ENCODE measurements around the gene TTC23.
A peak's percentile ranks its signal among the peaks of the same experiment; 100 is the strongest.

The TTC23 gene

DNA sequence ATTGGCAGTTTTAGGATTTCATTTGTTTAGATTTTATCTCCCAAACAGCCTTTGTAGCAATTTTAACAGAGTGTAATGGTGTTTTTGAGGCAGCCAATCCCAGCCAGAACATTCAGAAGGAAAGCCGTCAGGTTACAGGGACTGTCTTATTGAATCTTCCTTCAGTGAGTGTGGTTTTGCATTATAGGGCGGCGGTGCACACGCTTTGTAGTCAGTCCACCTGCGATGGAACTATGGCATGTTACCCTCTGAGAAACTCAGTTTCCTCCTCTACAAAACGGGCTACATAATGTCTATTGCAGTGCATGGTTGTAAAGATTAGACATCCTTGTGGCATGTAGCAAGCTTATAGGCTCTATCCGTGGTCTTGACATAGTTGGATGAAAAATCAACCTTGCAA is 2.9 kb upstream of the TTC23 start:
- no peak for DNase-seq (ENCODE audit: low spot score)
- TF ChIP-seq, protein P1, sequence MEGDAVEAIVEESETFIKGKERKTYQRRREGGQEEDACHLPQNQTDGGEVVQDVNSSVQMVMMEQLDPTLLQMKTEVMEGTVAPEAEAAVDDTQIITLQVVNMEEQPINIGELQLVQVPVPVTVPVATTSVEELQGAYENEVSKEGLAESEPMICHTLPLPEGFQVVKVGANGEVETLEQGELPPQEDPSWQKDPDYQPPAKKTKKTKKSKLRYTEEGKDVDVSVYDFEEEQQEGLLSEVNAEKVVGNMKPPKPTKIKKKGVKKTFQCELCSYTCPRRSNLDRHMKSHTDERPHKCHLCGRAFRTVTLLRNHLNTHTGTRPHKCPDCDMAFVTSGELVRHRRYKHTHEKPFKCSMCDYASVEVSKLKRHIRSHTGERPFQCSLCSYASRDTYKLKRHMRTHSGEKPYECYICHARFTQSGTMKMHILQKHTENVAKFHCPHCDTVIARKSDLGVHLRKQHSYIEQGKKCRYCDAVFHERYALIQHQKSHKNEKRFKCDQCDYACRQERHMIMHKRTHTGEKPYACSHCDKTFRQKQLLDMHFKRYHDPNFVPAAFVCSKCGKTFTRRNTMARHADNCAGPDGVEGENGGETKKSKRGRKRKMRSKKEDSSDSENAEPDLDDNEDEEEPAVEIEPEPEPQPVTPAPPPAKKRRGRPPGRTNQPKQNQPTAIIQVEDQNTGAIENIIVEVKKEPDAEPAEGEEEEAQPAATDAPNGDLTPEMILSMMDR (conservative IDR thresholded peaks at IDR 0.05; ENCODE audit: low read depth) = no peak
- ChIA-PET POLR2A (ENCODE audit: low non-redundant PET) (no interaction called here), CTCF (no interaction called here)
- no peak overlapping the region for H3K27ac ChIP-seq

DNA sequence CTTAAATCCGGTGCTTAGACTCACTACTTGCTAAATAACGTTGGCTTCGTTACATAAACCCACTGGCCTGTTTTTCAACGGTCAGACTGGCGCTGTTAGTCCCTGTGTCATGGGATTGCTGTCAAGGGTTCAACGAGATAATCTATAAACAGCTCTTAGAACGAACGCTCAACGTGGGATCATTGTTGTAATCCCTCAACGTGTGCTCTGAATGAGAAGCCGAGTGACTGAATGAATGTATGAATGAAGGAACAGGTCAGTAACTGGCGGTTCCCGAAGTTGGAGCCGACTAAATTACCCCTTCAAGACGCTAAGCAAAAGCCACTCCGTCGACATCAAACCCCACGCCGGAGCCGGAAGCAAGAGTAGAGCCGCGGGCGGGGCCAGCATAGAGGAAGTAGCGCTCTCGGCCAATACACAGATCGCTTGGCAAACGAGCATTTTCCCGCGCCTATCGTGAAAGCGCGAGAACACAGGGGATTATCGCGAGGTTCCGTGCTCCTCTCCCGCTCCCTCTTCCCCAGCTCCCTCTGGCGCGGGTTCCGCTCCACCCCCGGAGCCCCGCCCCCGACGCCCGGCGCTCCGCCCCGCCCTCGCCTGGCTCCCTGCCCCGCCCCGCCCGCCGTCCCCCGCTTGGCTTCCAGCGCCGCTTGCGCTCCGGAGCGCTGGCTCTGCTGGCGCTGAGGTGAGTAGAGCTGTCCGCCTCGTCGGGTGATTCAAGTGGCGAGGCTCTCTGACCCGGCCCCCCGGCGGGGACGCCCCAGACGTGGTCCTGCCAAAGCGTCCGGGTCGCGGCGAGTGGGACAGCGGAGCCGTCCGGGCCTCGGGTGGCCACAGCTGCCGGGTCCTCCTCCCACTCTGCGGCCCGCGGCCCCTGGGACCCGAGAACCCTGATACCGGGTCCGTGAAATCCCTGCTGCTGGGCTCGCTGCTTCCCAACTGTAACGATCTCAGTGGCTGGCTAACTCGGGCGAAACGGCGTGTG is 1.8 kb upstream of the TTC23 start, which contains the start of gene LRRC28:
TSS of gene LRRC28 (plus strand) at position 625 of the 985 bp plus-strand sequence. CDS start 4,477 bp downstream, outside the sequence.
- peak within 1 kb of the TSS; percentile 79 for H3K27ac ChIP-seq
- CTCF ChIA-PET = interaction anchor here (0.6 to 0.8 kb wide), 2 partner anchors 21 to 39 kb away, joined by 4 read pairs; no protein-coding TSS in a partner anchor
- peak; percentile 98 for DNase-seq (ENCODE audit: low spot score)
- POLR2A ChIA-PET (ENCODE audit: low non-redundant PET) = no interaction called here
- TF ChIP-seq, protein P1 (conservative IDR thresholded peaks at IDR 0.05; ENCODE audit: low read depth) = no peak

DNA sequence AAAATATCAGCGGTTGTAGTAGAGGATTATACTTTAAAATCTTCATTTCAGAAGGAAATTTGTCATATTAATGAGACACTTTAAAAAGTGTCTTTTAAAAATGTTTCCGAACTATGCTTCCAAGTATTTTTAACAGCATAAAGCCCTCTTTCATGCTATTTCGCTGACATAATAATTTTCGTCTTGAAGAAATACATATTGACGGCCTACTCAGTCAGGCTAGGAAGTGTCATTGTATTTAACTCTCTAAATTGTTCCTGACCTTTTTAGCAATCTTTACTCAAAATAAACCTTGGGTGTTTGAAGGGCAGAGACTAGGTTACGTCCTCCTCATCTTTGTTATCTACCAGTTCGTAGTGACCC is 1.1 kb upstream of the TTC23 start:
- DNase-seq (ENCODE audit: low spot score) = no peak
- TF ChIP-seq, protein P1 (conservative IDR thresholded peaks at IDR 0.05; ENCODE audit: low read depth) = no peak
- H3K27ac ChIP-seq = peak overlapping the region; percentile 79
- ChIA-PET CTCF (interaction anchor here (0.7 kb wide), 1 partner anchor 96 kb away, joined by 3 read pairs; no protein-coding TSS in a partner anchor), POLR2A (ENCODE audit: low non-redundant PET) (no interaction called here)

DNA sequence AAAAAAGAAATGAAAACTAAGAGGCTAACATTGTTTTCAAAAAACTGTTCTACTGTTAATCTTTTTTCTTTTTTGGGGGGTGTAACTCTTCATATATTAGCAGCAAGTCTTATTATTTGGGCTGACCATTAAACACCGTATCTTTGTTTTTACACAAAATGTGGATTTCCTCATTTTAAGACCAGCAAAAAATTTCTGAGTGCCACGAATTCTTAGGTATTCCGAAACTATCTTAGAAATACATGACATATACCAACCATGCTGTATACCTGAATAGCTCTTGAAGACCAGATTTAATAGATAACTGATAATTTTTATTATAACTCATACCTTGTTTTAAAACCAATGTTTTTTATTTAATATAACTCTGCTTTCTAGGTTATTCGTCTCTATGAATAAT is 620 bp upstream of the TTC23 start:
- no peak for DNase-seq (ENCODE audit: low spot score)
- TF ChIP-seq, protein P1 (conservative IDR thresholded peaks at IDR 0.05; ENCODE audit: low read depth) = no peak
- CTCF ChIA-PET = interaction anchor here (0.7 kb wide), 1 partner anchor 96 kb away, joined by 3 read pairs; no protein-coding TSS in a partner anchor
- POLR2A ChIA-PET (ENCODE audit: low non-redundant PET) = no interaction called here
- H3K27ac ChIP-seq = no peak overlapping the region

DNA sequence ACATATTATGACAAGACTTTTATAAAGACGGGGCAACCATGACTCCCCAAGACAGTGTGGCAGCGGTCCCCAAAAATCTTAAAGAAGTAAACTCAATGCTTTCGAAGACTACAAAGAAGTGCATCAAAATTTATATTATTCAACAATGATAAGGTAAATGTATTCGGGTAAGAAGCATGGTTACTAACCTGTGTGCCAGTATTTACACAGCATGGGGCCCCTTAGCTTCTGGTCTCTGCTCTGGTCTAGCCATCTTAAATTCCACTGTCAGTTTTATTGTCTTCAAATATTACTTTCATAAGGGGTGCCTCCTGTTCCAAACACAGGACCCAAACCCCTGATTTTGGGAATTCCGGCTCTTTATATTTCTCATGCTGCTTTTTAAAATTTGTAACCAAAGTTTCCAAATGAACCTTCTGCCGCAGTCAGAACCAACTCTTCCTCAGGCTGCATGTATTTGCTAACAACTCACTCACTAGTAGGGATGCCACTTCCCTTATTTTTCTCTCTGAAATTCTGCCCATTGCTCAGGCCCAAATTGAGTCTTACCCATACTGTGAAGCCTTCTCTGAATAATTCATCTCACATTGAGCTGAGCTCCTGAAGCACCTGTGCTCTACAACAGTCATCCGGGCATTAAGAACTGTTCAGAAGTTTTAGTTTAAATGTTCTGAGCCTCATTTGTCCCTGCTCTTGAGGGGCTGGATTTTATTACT is 1.2 kb downstream of the TTC23 start:
- CTCF ChIA-PET = no interaction called here
- POLR2A ChIA-PET (ENCODE audit: low non-redundant PET) = interaction anchor here (0.5 kb wide), 1 partner anchor 1669 kb away, joined by 3 read pairs; no protein-coding TSS in a partner anchor
- TF ChIP-seq, protein P1 (conservative IDR thresholded peaks at IDR 0.05; ENCODE audit: low read depth) = no peak
- no peak overlapping the region for H3K27ac ChIP-seq
- DNase-seq (ENCODE audit: low spot score) = no peak

DNA sequence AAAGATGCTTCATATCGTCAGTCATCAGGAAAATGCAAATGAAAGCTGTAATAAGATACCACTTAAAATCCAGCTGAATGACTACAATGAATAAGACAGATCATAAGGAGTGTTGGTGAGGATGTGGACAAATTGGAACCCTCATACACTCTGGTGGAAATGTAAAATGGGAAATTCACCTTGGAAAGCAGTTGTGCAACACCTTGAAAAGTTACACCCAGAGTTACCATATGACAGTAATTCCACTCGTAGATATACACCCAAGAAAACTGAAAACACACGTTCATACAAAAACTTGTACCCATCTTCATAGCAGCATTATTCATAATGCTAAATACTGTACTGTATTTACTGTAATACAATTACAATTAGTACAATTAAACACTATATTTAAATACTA is 2.3 kb downstream of the TTC23 start:
- ChIA-PET CTCF (no interaction called here), POLR2A (ENCODE audit: low non-redundant PET) (no interaction called here)
- H3K27ac ChIP-seq = no peak overlapping the region
- no peak for DNase-seq (ENCODE audit: low spot score)
- TF ChIP-seq, protein P1 (conservative IDR thresholded peaks at IDR 0.05; ENCODE audit: low read depth) = no peak

Measured in RWPE1 (cell line).